ENCODE results near the gene KNG1. TPM values are rescaled to one million over a fixed set of nuclear protein-coding genes. Genes with fewer than 3 reads are reported as not detected.
A peak's percentile ranks its signal among the peaks of the same experiment; 100 is the strongest.
"Not testable (repeated sequence)": the region's sequence is repeated elsewhere in the genome, so short reads cannot be mapped to it uniquely, and the experiment has no call there.

KNG1 gene
- total and polyA plus RNA-seq, 5 experiments from 2014 or later, result 0.07 TPM; not detected in 4

- Mint-ChIP-seq H3K9me3 (peaks cover 0 to 2% (median 0%) of the 10 kb centered on the region in 9 donors), H3K36me3 (peaks cover 0 to 5% (median 0%) of the 10 kb centered on the region in 3 donors), H3K27ac (no peak overlapping the region), H3K4me1 (peaks cover 0 to 6% (median 0%) of the 10 kb centered on the region in 4 donors), H3K4me3 (no peak overlapping the region), H3K27me3 (peaks cover 6 to 28% (median 13%) of the 10 kb centered on the region in 5 donors)
- no peak for ATAC-seq
- DNase-seq, result no peak
- POLR2A ChIA-PET, result no interaction called here
Measured at GRCh38 chr3:186691676-186692075, 25.5 kb upstream of the KNG1 start.

GRCh38 chr3:186693843-186694242 lies 23.3 kb upstream of the KNG1 start:
- H3K4me3 Mint-ChIP-seq, result no peak overlapping the region
- H3K27me3 Mint-ChIP-seq, result peaks cover 4 to 28% (median 13%) of the 10 kb centered on the region in 5 donors
- H3K36me3 Mint-ChIP-seq, result no peaks in the 10 kb centered on the region
- DNase-seq (no peak), ATAC-seq (no peak)
- no peak overlapping the region for H3K27ac Mint-ChIP-seq
- H3K9me3 Mint-ChIP-seq, result no peaks in the 10 kb centered on the region
- POLR2A ChIA-PET, result no interaction called here
- H3K4me1 Mint-ChIP-seq, result peaks cover 0 to 6% (median 0%) of the 10 kb centered on the region in 4 donors

- no peak overlapping the region for H3K4me3 Mint-ChIP-seq
- DNase-seq, result no peak
- no peaks in the 10 kb centered on the region for H3K36me3 Mint-ChIP-seq
- ATAC-seq, result no peak
- POLR2A ChIA-PET, result no interaction called here
- peaks cover 4 to 28% (median 13%) of the 10 kb centered on the region in 5 donors for H3K27me3 Mint-ChIP-seq
- H3K9me3 Mint-ChIP-seq, result no peaks in the 10 kb centered on the region
- no peak overlapping the region for H3K27ac Mint-ChIP-seq
- H3K4me1 Mint-ChIP-seq, result peaks cover 0 to 6% (median 0%) of the 10 kb centered on the region in 4 donors
Measured at GRCh38 chr3:186694288-186695032, 22.7 kb upstream of the KNG1 start.

GRCh38 chr3:186696522-186696921 lies 20.6 kb upstream of the KNG1 start:
- DNase-seq (no peak), ATAC-seq (no peak)
- POLR2A ChIA-PET, result no interaction called here
- H3K4me3 Mint-ChIP-seq, result no peak overlapping the region
- no peaks in the 10 kb centered on the region for H3K9me3 Mint-ChIP-seq
- no peak overlapping the region for H3K27ac Mint-ChIP-seq
- H3K4me1 Mint-ChIP-seq, result peaks cover 0 to 4% (median 0%) of the 10 kb centered on the region in 4 donors
- H3K27me3 Mint-ChIP-seq, result peaks cover 1 to 20% (median 9%) of the 10 kb centered on the region in 5 donors
- H3K36me3 Mint-ChIP-seq, result no peaks in the 10 kb centered on the region

- POLR2A ChIA-PET, result interaction anchor here (0.6 kb wide), 1 partner anchor 47 kb away, joined by 3 read pairs; no protein-coding TSS in a partner anchor
Measured at GRCh38 chr3:186697510-186697909, 19.6 kb upstream of the KNG1 start.

GRCh38 chr3:186700267-186700666 lies 16.9 kb upstream of the KNG1 start:
- no peak for DNase-seq
- Mint-ChIP-seq H3K9me3 (no peaks in the 10 kb centered on the region), H3K4me1 (no peaks in the 10 kb centered on the region), H3K27me3 (peaks cover 4 to 19% (median 13%) of the 10 kb centered on the region in 5 donors), H3K27ac (no peak overlapping the region), H3K4me3 (no peak overlapping the region), H3K36me3 (no peaks in the 10 kb centered on the region)
- POLR2A ChIA-PET, result no interaction called here
- no peak for ATAC-seq

More at GRCh38 chr3:186697510-186697909, 19.6 kb upstream of the KNG1 start:
- Mint-ChIP-seq H3K4me1 (no peaks in the 10 kb centered on the region), H3K4me3 (no peak overlapping the region), H3K27ac (no peak overlapping the region), H3K9me3 (no peaks in the 10 kb centered on the region), H3K36me3 (no peaks in the 10 kb centered on the region), H3K27me3 (peaks cover 1 to 16% (median 4%) of the 10 kb centered on the region in 5 donors)
- ATAC-seq (no peak), DNase-seq (no peak)

GRCh38 chr3:186702451-186702850 lies 14.7 kb upstream of the KNG1 start:
- not testable (repeated sequence) for H3K9me3 Mint-ChIP-seq
- peaks cover 13 to 40% (median 22%) of the 10 kb centered on the region in 5 donors for H3K27me3 Mint-ChIP-seq

GRCh38 chr3:186705882-186706780 lies 11.0 kb upstream of the KNG1 start:
- DNase-seq, result peak in 2 of 10 donors; percentile 14 to 22
- Mint-ChIP-seq H3K4me3 (no peak overlapping the region), H3K36me3 (peaks cover 0 to 4% (median 0%) of the 10 kb centered on the region in 3 donors), H3K27ac (peak overlapping the region in 1 of 10 donors; percentile 26), H3K9me3 (no peaks in the 10 kb centered on the region), H3K4me1 (peaks cover 6 to 11% (median 10%) of the 10 kb centered on the region in 4 donors), H3K27me3 (peaks cover 17 to 49% (median 28%) of the 10 kb centered on the region in 5 donors)
- POLR2A ChIA-PET, result no interaction called here
- peak; percentile 61 to 75 for ATAC-seq

More at GRCh38 chr3:186702451-186702850, 14.7 kb upstream of the KNG1 start:
- H3K4me3 Mint-ChIP-seq, H3K27ac Mint-ChIP-seq, DNase-seq, ATAC-seq, H3K36me3 Mint-ChIP-seq, POLR2A ChIA-PET: not testable (repeated sequence)
- peaks cover 6 to 11% (median 10%) of the 10 kb centered on the region in 4 donors for H3K4me1 Mint-ChIP-seq

GRCh38 chr3:186708983-186709679 lies 8.0 kb upstream of the KNG1 start:
- Mint-ChIP-seq H3K36me3 (peaks cover 0 to 4% (median 0%) of the 10 kb centered on the region in 3 donors), H3K4me1 (peaks cover 8 to 11% (median 10%) of the 10 kb centered on the region in 4 donors), H3K4me3 (no peak overlapping the region), H3K27ac (no peak overlapping the region), H3K27me3 (peaks cover 20 to 39% (median 27%) of the 10 kb centered on the region in 5 donors), H3K9me3 (no peaks in the 10 kb centered on the region)
- DNase-seq (no peak), ATAC-seq (no peak)
- POLR2A ChIA-PET, result no interaction called here

- H3K4me3 Mint-ChIP-seq, POLR2A ChIA-PET, H3K36me3 Mint-ChIP-seq, DNase-seq, H3K9me3 Mint-ChIP-seq, ATAC-seq, H3K27ac Mint-ChIP-seq: not testable (repeated sequence)
- H3K4me1 Mint-ChIP-seq, result peaks cover 8 to 10% (median 9%) of the 10 kb centered on the region in 4 donors
- peaks cover 16 to 30% (median 17%) of the 10 kb centered on the region in 5 donors for H3K27me3 Mint-ChIP-seq
Measured at GRCh38 chr3:186710694-186711093, 6.5 kb upstream of the KNG1 start.

GRCh38 chr3:186713499-186713898 lies 3.7 kb upstream of the KNG1 start:
- POLR2A ChIA-PET, result no interaction called here
- DNase-seq (no peak), ATAC-seq (no peak)
- H3K4me3 Mint-ChIP-seq, result no peak overlapping the region
- peaks cover 0 to 2% (median 0%) of the 10 kb centered on the region in 4 donors for H3K4me1 Mint-ChIP-seq
- peaks cover 0 to 13% (median 8%) of the 10 kb centered on the region in 5 donors for H3K27me3 Mint-ChIP-seq
- no peak overlapping the region for H3K27ac Mint-ChIP-seq
- H3K36me3 Mint-ChIP-seq, result no peaks in the 10 kb centered on the region
- no peaks in the 10 kb centered on the region for H3K9me3 Mint-ChIP-seq

- Mint-ChIP-seq H3K36me3 (no peaks in the 10 kb centered on the region), H3K4me3 (no peak overlapping the region), H3K4me1 (peaks cover 0 to 2% (median under 1%) of the 10 kb centered on the region in 4 donors), H3K9me3 (no peaks in the 10 kb centered on the region), H3K27me3 (peaks cover 0 to 5% (median 0%) of the 10 kb centered on the region in 5 donors), H3K27ac (no peak overlapping the region)
- POLR2A ChIA-PET, result no interaction called here
- DNase-seq (no peak), ATAC-seq (no peak)
Measured at GRCh38 chr3:186719945-186720739, 3.0 kb downstream of the KNG1 start.

Data from naive thymus-derived CD8-positive, alpha-beta T cell (primary cell).